H9 (cell line): ENCODE results near the gene TMEM121. TPM values are rescaled to one million over a fixed set of nuclear protein-coding genes. Genes with fewer than 3 reads are reported as not detected.

Experiments used
- DNase-seq: peaks from one replicate; pipeline ENCODE4 v3.0.0-alpha.2; 2017
- H2AFZ ChIP-seq: one replicate; pipeline ENCODE4 v1.6.1; 2013; ENCODE audit warnings: mild to moderate bottlenecking, low read length, control low read depth, moderate library complexity
- H2AK5ac ChIP-seq: 2 replicates; pipeline ENCODE4 v1.6.1; 2013; ENCODE audit warnings: low read length, control low read depth, mixed read lengths; ENCODE audit not compliant: insufficient read length
- H2BK120ac ChIP-seq: one replicate; pipeline ENCODE4 v1.6.1; 2013; ENCODE audit warnings: low read depth, mild to moderate bottlenecking, low read length, control low read depth, inconsistent platforms; ENCODE audit not compliant: poor library complexity, severe bottlenecking
- H2BK12ac ChIP-seq: 2 replicates; pipeline ENCODE4 v1.6.1; 2013; ENCODE audit warnings: low read length, control low read depth, mixed read lengths, low read depth; ENCODE audit not compliant: insufficient read length
- H2BK15ac ChIP-seq: 2 replicates; pipeline ENCODE4 v1.6.1; 2013; ENCODE audit warnings: low read depth, low read length, control low read depth
- H2BK20ac ChIP-seq: one replicate; pipeline ENCODE4 v1.6.1; 2013; ENCODE audit warnings: low read depth, mild to moderate bottlenecking, low read length, control low read depth, inconsistent platforms; ENCODE audit not compliant: poor library complexity, severe bottlenecking
- H2BK5ac ChIP-seq: 2 replicates; pipeline ENCODE4 v1.6.1; 2013; ENCODE audit warnings: low read length, control low read depth, mixed read lengths; ENCODE audit not compliant: insufficient read length
- H3K14ac ChIP-seq: 2 replicates; pipeline ENCODE4 v1.6.1; 2013; ENCODE audit warnings: low read length, control low read depth; ENCODE audit not compliant: insufficient read depth
- H3K18ac ChIP-seq: 2 replicates; pipeline ENCODE4 v1.6.1; 2013; ENCODE audit warnings: low read depth, mild to moderate bottlenecking, mixed read lengths, low read length, control low read depth; ENCODE audit not compliant: insufficient read length
- H3K23ac ChIP-seq: 2 replicates; pipeline ENCODE4 v1.6.1; 2013; ENCODE audit warnings: low read length, control low read depth, mixed read lengths, low read depth; ENCODE audit not compliant: insufficient read length
- H3K23me2 ChIP-seq: 2 replicates; pipeline ENCODE4 v1.6.1; 2013; ENCODE audit warnings: low read depth, mild to moderate bottlenecking, mixed read lengths, low read length, control low read depth; ENCODE audit not compliant: insufficient read length, poor library complexity, severe bottlenecking
- H3K27ac ChIP-seq: 2 replicates; pipeline ENCODE4 v1.5.1; 2013; ENCODE audit warnings: low read length, control low read depth, mixed read lengths, low read depth; ENCODE audit not compliant: insufficient read length
- H3K27me3 ChIP-seq: 2 replicates; pipeline ENCODE4 v1.6.1; 2013; ENCODE audit warnings: low read length, control low read depth, inconsistent platforms; ENCODE audit not compliant: insufficient read depth
- H3K4ac ChIP-seq: 2 replicates; pipeline ENCODE4 v1.6.1; 2013; ENCODE audit warnings: low read depth, mild to moderate bottlenecking, control low read depth, inconsistent platforms, low read length, moderate library complexity
- H3K4me1 ChIP-seq: 2 replicates; pipeline ENCODE4 v1.6.1; 2013; ENCODE audit warnings: low read length, control low read depth, inconsistent platforms; ENCODE audit not compliant: insufficient read depth
- H3K4me2 ChIP-seq: 2 replicates; pipeline ENCODE4 v1.6.1; 2013; ENCODE audit warnings: low read length, control low read depth, mixed read lengths; ENCODE audit not compliant: insufficient read length, insufficient read depth
- H3K56ac ChIP-seq: 2 replicates; pipeline ENCODE4 v1.6.1; 2013; ENCODE audit warnings: low read depth, mild to moderate bottlenecking, mixed read lengths, low read length, control low read depth; ENCODE audit not compliant: insufficient read length
- H3K79me1 ChIP-seq: 2 replicates; pipeline ENCODE4 v1.6.1; 2013; ENCODE audit warnings: low read depth, mild to moderate bottlenecking, moderate library complexity, low read length, control low read depth, inconsistent platforms; ENCODE audit not compliant: insufficient read depth, poor library complexity, severe bottlenecking
- H3K79me2 ChIP-seq: 2 replicates; pipeline ENCODE4 v1.6.1; 2013; ENCODE audit warnings: low read length, control low read depth, inconsistent platforms; ENCODE audit not compliant: insufficient read depth
- H3K9ac ChIP-seq: 2 replicates; pipeline ENCODE4 v1.6.1; 2013; ENCODE audit warnings: low read length, control low read depth, mixed read lengths; ENCODE audit not compliant: insufficient read length; ENCODE audit errors: extremely low read depth
- H3K9me3 ChIP-seq: one replicate; pipeline ENCODE4 v1.6.1; 2013; ENCODE audit warnings: low read depth, low read length, inconsistent platforms; ENCODE audit not compliant: control insufficient read depth
- H3T11ph ChIP-seq: one replicate; pipeline ENCODE4 v1.6.1; 2013; ENCODE audit warnings: mild to moderate bottlenecking, low read length, control low read depth, inconsistent platforms
- H4K20me1 ChIP-seq: one replicate; pipeline ENCODE4 v1.6.1; 2013; ENCODE audit not compliant: control insufficient read depth, insufficient read length, insufficient read depth
- H4K5ac ChIP-seq: 2 replicates; pipeline ENCODE4 v1.6.1; 2013; ENCODE audit warnings: low read depth, mild to moderate bottlenecking, mixed read lengths, low read length, control low read depth; ENCODE audit not compliant: insufficient read length
- H4K8ac ChIP-seq: replicated peaks from 2 replicates; pipeline ENCODE4 v1.6.1; 2013; ENCODE audit warnings: low read length, control low read depth, mixed read lengths, low read depth; ENCODE audit not compliant: insufficient read length
- H4K91ac ChIP-seq: 2 replicates; pipeline ENCODE4 v1.6.1; 2013; ENCODE audit warnings: low read depth, mild to moderate bottlenecking, moderate library complexity, mixed read lengths, low read length, control low read depth; ENCODE audit not compliant: insufficient read length
- H3K27ac Mint-ChIP-seq, 3 experiments: 2 replicates in 2 of 3; 3 replicates in 1 of 3; pipeline ENCODE4 v1.8.0; 2020 to 2021; ENCODE audit warnings: mixed read lengths in 3 of 3, mild to moderate bottlenecking in 1 of 3, moderate library complexity in 1 of 3
- H3K27me3 Mint-ChIP-seq: 2 replicates; pipeline ENCODE4 v1.8.0; 2021; ENCODE audit warnings: low read depth, mild to moderate bottlenecking, moderate library complexity, mixed read lengths
- H3K36me3 Mint-ChIP-seq, 3 experiments: 2 replicates in 2 of 3; 3 replicates in 1 of 3; pipeline ENCODE4 v1.8.0; 2020 to 2021; ENCODE audit warnings: low read depth in 3 of 3, mixed read lengths in 3 of 3; ENCODE audit not compliant: insufficient read depth in 1 of 3
- H3K4me1 Mint-ChIP-seq, 2 experiments: 2 replicates each; pipeline ENCODE4 v1.8.0; 2020; ENCODE audit warnings: mixed read lengths in 2 of 2
- H3K4me3 Mint-ChIP-seq, 2 experiments: 2 replicates in 1 of 2; 3 replicates in 1 of 2; pipeline ENCODE4 v1.8.0; 2020 to 2021; ENCODE audit warnings: mild to moderate bottlenecking in 2 of 2, mixed read lengths in 2 of 2, moderate library complexity in 1 of 2
- H3K9me3 Mint-ChIP-seq, 2 experiments: 2 replicates in 1 of 2; 3 replicates in 1 of 2; pipeline ENCODE4 v1.8.0; 2020; ENCODE audit warnings: mild to moderate bottlenecking in 2 of 2, mixed read lengths in 2 of 2, moderate library complexity in 1 of 2
- WGBS: extraction: QIAGEN DNeasy Blood & Tissue Kit; methylation state at CpG from one replicate; pipeline ENCODE4 v1.1.7; 2013; ENCODE audit warnings: missing lambda C conversion rate, low lambda C conversion rate, mixed read lengths; ENCODE audit not compliant: insufficient read length; ENCODE audit errors: extremely low coverage; 5-methylcytosine and 5-hydroxymethylcytosine counted together
- total RNA-seq: library from RNA; stranded (reverse); gene quantifications from 2 replicates; pipeline ENCODE4 v1.2.1, GENCODE V29; 2021
- TF ChIP-seq, protein P1 (sequence below): fragments of 200-600 bp; sonication (generic); conservative IDR thresholded peaks from 3 replicates; pipeline ENCODE4 v1.8.0; 2021; ENCODE audit warnings: antibody characterized with exemption, mild to moderate bottlenecking

TMEM121 gene
- total RNA-seq, 1 experiment from 2014 or later = 2.6 TPM

DNA sequence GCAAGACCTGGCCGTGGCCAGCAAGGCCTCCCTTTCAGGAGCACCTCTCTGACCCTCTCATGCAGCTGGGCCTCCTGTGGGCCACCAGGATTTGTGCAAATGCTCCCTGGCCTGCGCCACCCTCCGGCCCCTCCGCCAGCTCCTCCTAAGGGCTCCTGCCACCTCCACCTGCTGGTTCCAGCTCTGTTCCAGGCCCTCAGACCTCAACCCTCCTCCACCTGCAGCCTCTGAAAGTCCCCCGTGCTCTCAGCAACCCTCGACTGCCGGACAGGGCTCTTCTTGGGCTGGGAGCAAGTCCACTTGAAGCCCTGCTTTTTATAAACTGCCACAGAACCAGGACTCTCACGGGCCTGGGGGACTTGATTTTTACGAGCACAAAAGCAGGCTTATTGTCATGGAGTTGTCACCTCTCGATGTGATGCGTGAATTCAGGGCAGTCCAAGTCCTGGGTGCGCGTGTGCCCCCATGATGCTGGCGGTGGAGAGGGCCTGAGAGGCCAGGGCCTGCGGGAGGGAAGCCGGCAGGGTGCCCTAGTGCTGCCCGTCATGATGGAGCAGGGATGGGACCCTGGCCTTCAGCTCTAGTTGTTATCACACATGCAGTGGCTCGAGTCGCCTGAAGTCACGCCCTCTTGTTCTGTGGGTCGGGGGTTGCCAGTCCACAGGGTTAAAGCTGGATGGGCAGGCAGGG, 26.2 kb upstream of the TMEM121 start:
- Histone ChIP-seq H3K23me2 (peaks cover 2% of the 10 kb centered on the region), H3T11ph (no peak overlapping the region), H4K91ac (no peak overlapping the region), H2BK5ac (no peak overlapping the region), H3K18ac (no peak overlapping the region), H4K8ac (no peak overlapping the region), H2AK5ac (no peak overlapping the region), H3K4me1 (no peaks in the 10 kb centered on the region), H3K9ac (no peak overlapping the region), H2BK15ac (no peak overlapping the region), H3K14ac (no peak overlapping the region; the same call in 1 of the 2 replicates), H3K79me2 (no peaks in the 10 kb centered on the region), H3K23ac (no peak overlapping the region), H3K9me3 (no peaks in the 10 kb centered on the region), H2AFZ (no peak overlapping the region), H3K4ac (no peak overlapping the region), H3K27ac (no peak overlapping the region), H3K79me1 (no peaks in the 10 kb centered on the region), H2BK120ac (no peak overlapping the region), H2BK12ac (no peak overlapping the region), H3K4me2 (no peak overlapping the region), H3K27me3 (no peaks in the 10 kb centered on the region), H3K56ac (no peak overlapping the region), H4K20me1 (no peaks in the 10 kb centered on the region), H4K5ac (no peak overlapping the region), H2BK20ac (no peak overlapping the region)
- no CpG with 5 or more reads among the region's 21 CpGs for whole genome bisulfite sequencing
- no peak overlapping the region for H3K4me3 Mint-ChIP-seq
- H3K4me1 Mint-ChIP-seq = peaks cover 0 to 4% of the 10 kb centered on the region in 2 experiments; a peak in 2 of 4 replicates
- peak overlapping the region in 2 of 3 experiments; percentile 41 to 94; a peak in 2 of 7 replicates for H3K27ac Mint-ChIP-seq
- H3K9me3 Mint-ChIP-seq = peaks cover 0 to 4% of the 10 kb centered on the region in 2 experiments; a peak in 1 of 5 replicates
- peaks cover 2% of the 10 kb centered on the region; the same call in 1 of the 2 replicates for H3K27me3 Mint-ChIP-seq
- TF ChIP-seq, protein P1, sequence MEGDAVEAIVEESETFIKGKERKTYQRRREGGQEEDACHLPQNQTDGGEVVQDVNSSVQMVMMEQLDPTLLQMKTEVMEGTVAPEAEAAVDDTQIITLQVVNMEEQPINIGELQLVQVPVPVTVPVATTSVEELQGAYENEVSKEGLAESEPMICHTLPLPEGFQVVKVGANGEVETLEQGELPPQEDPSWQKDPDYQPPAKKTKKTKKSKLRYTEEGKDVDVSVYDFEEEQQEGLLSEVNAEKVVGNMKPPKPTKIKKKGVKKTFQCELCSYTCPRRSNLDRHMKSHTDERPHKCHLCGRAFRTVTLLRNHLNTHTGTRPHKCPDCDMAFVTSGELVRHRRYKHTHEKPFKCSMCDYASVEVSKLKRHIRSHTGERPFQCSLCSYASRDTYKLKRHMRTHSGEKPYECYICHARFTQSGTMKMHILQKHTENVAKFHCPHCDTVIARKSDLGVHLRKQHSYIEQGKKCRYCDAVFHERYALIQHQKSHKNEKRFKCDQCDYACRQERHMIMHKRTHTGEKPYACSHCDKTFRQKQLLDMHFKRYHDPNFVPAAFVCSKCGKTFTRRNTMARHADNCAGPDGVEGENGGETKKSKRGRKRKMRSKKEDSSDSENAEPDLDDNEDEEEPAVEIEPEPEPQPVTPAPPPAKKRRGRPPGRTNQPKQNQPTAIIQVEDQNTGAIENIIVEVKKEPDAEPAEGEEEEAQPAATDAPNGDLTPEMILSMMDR = no peak
- no peaks in the 10 kb centered on the region; a peak in 1 of 7 replicates for H3K36me3 Mint-ChIP-seq
- no peak for DNase-seq
